ENCODE measurements around the gene TMEM234. TPM values are rescaled to one million over a fixed set of nuclear protein-coding genes. Genes with fewer than 3 reads are reported as not detected.

Gene TMEM234
- polyA plus RNA-seq, 1 donor: 22.0 TPM

GRCh38 chr1:32199043-32199716, 23.0 kb downstream of the TMEM234 start:
- H3K4me1 ChIP-seq (ENCODE audit: control insufficient read depth, insufficient read depth, low read length): peaks cover 22% of the 10 kb centered on the region
- no peak overlapping the region for H3K27ac ChIP-seq (ENCODE audit: low read length)
- no peak overlapping the region for H3K4me3 ChIP-seq (ENCODE audit: low read length)
- no peak for DNase-seq
- WGBS (ENCODE audit: insufficient coverage, low lambda C conversion rate): no CpG with 5 or more reads among the region's 4 CpGs
- no peaks in the 10 kb centered on the region for H3K27me3 ChIP-seq (ENCODE audit: control insufficient read depth, insufficient read depth, low read length)
- H3K36me3 ChIP-seq (ENCODE audit: control insufficient read depth, insufficient read depth, low read length): peaks cover 42% of the 10 kb centered on the region
- peaks cover 2% of the 10 kb centered on the region for H3K9me3 ChIP-seq (ENCODE audit: control insufficient read depth, low read depth, low read length)

GRCh38 chr1:32198237-32199042, 23.7 kb downstream of the TMEM234 start:
- H3K27ac ChIP-seq (ENCODE audit: low read length): no peak overlapping the region
- DNase-seq: no peak
- WGBS (ENCODE audit: insufficient coverage, low lambda C conversion rate): no CpG with 5 or more reads among the region's 3 CpGs
- H3K27me3 ChIP-seq (ENCODE audit: control insufficient read depth, insufficient read depth, low read length): no peaks in the 10 kb centered on the region
- peaks cover 22% of the 10 kb centered on the region for H3K4me1 ChIP-seq (ENCODE audit: control insufficient read depth, insufficient read depth, low read length)
- peaks cover 2% of the 10 kb centered on the region for H3K9me3 ChIP-seq (ENCODE audit: control insufficient read depth, low read depth, low read length)
- peaks cover 50% of the 10 kb centered on the region for H3K36me3 ChIP-seq (ENCODE audit: control insufficient read depth, insufficient read depth, low read length)
- H3K4me3 ChIP-seq (ENCODE audit: low read length): no peak overlapping the region

GRCh38 chr1:32197837-32198236, 24.3 kb downstream of the TMEM234 start:
- Histone ChIP-seq H3K9me3 (ENCODE audit: control insufficient read depth, low read depth, low read length) (peaks cover 2% of the 10 kb centered on the region), H3K36me3 (ENCODE audit: control insufficient read depth, insufficient read depth, low read length) (peaks cover 56% of the 10 kb centered on the region), H3K4me3 (ENCODE audit: low read length) (no peak overlapping the region), H3K4me1 (ENCODE audit: control insufficient read depth, insufficient read depth, low read length) (peaks cover 22% of the 10 kb centered on the region), H3K27me3 (ENCODE audit: control insufficient read depth, insufficient read depth, low read length) (no peaks in the 10 kb centered on the region), H3K27ac (ENCODE audit: low read length) (no peak overlapping the region)
- DNase-seq: no peak
- WGBS (ENCODE audit: insufficient coverage, low lambda C conversion rate): no CpG with 5 or more reads among the region's 6 CpGs

GRCh38 chr1:32197074-32197473, 25.1 kb downstream of the TMEM234 start:
- no CpG with 5 or more reads among the region's 1 CpG for WGBS (ENCODE audit: insufficient coverage, low lambda C conversion rate)
- Histone ChIP-seq H3K27ac (ENCODE audit: low read length) (no peak overlapping the region), H3K36me3 (ENCODE audit: control insufficient read depth, insufficient read depth, low read length) (peaks cover 63% of the 10 kb centered on the region)

GRCh38 chr1:32195972-32196823, 26.0 kb downstream of the TMEM234 start:
- Histone ChIP-seq H3K9me3 (ENCODE audit: control insufficient read depth, low read depth, low read length) (peaks cover 2% of the 10 kb centered on the region), H3K27ac (ENCODE audit: low read length) (no peak overlapping the region), H3K4me1 (ENCODE audit: control insufficient read depth, insufficient read depth, low read length) (peaks cover 14% of the 10 kb centered on the region), H3K4me3 (ENCODE audit: low read length) (no peak overlapping the region), H3K27me3 (ENCODE audit: control insufficient read depth, insufficient read depth, low read length) (no peaks in the 10 kb centered on the region), H3K36me3 (ENCODE audit: control insufficient read depth, insufficient read depth, low read length) (peaks cover 72% of the 10 kb centered on the region)
- DNase-seq: no peak

More at GRCh38 chr1:32197074-32197473, 25.1 kb downstream of the TMEM234 start:
- H3K4me3 ChIP-seq (ENCODE audit: low read length): no peak overlapping the region
- DNase-seq: peak in 1 of 2 donors; percentile 37
- peaks cover 2% of the 10 kb centered on the region for H3K9me3 ChIP-seq (ENCODE audit: control insufficient read depth, low read depth, low read length)
- peaks cover 22% of the 10 kb centered on the region for H3K4me1 ChIP-seq (ENCODE audit: control insufficient read depth, insufficient read depth, low read length)
- H3K27me3 ChIP-seq (ENCODE audit: control insufficient read depth, insufficient read depth, low read length): no peaks in the 10 kb centered on the region

- WGBS (ENCODE audit: insufficient coverage, low lambda C conversion rate): no CpG with 5 or more reads among the region's 3 CpGs
- peaks cover 77% of the 10 kb centered on the region for H3K36me3 ChIP-seq (ENCODE audit: control insufficient read depth, insufficient read depth, low read length)
- DNase-seq: no peak
Measured at GRCh38 chr1:32195531-32195930, 26.6 kb downstream of the TMEM234 start.

GRCh38 chr1:32194984-32195383, 27.2 kb downstream of the TMEM234 start:
- no peaks in the 10 kb centered on the region for H3K9me3 ChIP-seq (ENCODE audit: control insufficient read depth, low read depth, low read length)
- no CpG with 5 or more reads among the region's 6 CpGs for WGBS (ENCODE audit: insufficient coverage, low lambda C conversion rate)
- no peak overlapping the region for H3K4me3 ChIP-seq (ENCODE audit: low read length)
- no peaks in the 10 kb centered on the region for H3K27me3 ChIP-seq (ENCODE audit: control insufficient read depth, insufficient read depth, low read length)
- H3K36me3 ChIP-seq (ENCODE audit: control insufficient read depth, insufficient read depth, low read length): peaks cover 83% of the 10 kb centered on the region
- DNase-seq: no peak
- H3K4me1 ChIP-seq (ENCODE audit: control insufficient read depth, insufficient read depth, low read length): peaks cover 7% of the 10 kb centered on the region
- no peak overlapping the region for H3K27ac ChIP-seq (ENCODE audit: low read length)

More at GRCh38 chr1:32195531-32195930, 26.6 kb downstream of the TMEM234 start:
- Histone ChIP-seq H3K27me3 (ENCODE audit: control insufficient read depth, insufficient read depth, low read length) (no peaks in the 10 kb centered on the region), H3K27ac (ENCODE audit: low read length) (no peak overlapping the region), H3K4me1 (ENCODE audit: control insufficient read depth, insufficient read depth, low read length) (peaks cover 11% of the 10 kb centered on the region), H3K9me3 (ENCODE audit: control insufficient read depth, low read depth, low read length) (no peaks in the 10 kb centered on the region), H3K4me3 (ENCODE audit: low read length) (no peak overlapping the region)

GRCh38 chr1:32192220-32192948, 29.8 kb downstream of the TMEM234 start:
- no CpG with 5 or more reads among the region's 8 CpGs for WGBS (ENCODE audit: insufficient coverage, low lambda C conversion rate)
- DNase-seq: no peak

GRCh38 chr1:32187850-32188249, 34.3 kb downstream of the TMEM234 start:
- no peak for DNase-seq
- H3K9me3 ChIP-seq (ENCODE audit: control insufficient read depth, low read depth, low read length): no peaks in the 10 kb centered on the region
- H3K36me3 ChIP-seq (ENCODE audit: control insufficient read depth, insufficient read depth, low read length): peaks cover 82% of the 10 kb centered on the region
- no peak overlapping the region for H3K27ac ChIP-seq (ENCODE audit: low read length)
- no peaks in the 10 kb centered on the region for H3K27me3 ChIP-seq (ENCODE audit: control insufficient read depth, insufficient read depth, low read length)
- no peak overlapping the region for H3K4me3 ChIP-seq (ENCODE audit: low read length)
- WGBS (ENCODE audit: insufficient coverage, low lambda C conversion rate): no CpG with 5 or more reads among the region's 9 CpGs
- H3K4me1 ChIP-seq (ENCODE audit: control insufficient read depth, insufficient read depth, low read length): no peaks in the 10 kb centered on the region

More at GRCh38 chr1:32192220-32192948, 29.8 kb downstream of the TMEM234 start:
- no peak overlapping the region for H3K27ac ChIP-seq (ENCODE audit: low read length)
- peaks cover 95% of the 10 kb centered on the region for H3K36me3 ChIP-seq (ENCODE audit: control insufficient read depth, insufficient read depth, low read length)
- no peak overlapping the region for H3K4me3 ChIP-seq (ENCODE audit: low read length)
- peaks cover under 1% of the 10 kb centered on the region for H3K4me1 ChIP-seq (ENCODE audit: control insufficient read depth, insufficient read depth, low read length)
- no peaks in the 10 kb centered on the region for H3K27me3 ChIP-seq (ENCODE audit: control insufficient read depth, insufficient read depth, low read length)
- H3K9me3 ChIP-seq (ENCODE audit: control insufficient read depth, low read depth, low read length): no peaks in the 10 kb centered on the region
